ENCODE data around the gene MRPL51.

Gene MRPL51

GRCh38 chr12:6535960-6536847, 43.1 kb upstream of the MRPL51 start:
- Histone ChIP-seq H3K9ac (ENCODE audit: low read depth, low read length) (peak overlapping the region; percentile 99), H3K27ac (ENCODE audit: low read depth, low read length) (peak overlapping the region; percentile 99), H3K4me3 (ENCODE audit: low read length) (peak overlapping the region; percentile 97), H3K9me3 (ENCODE audit: insufficient read depth, low read depth, low read length) (no peaks in the 10 kb centered on the region), H3K36me3 (ENCODE audit: insufficient read depth, low read length) (peaks cover 53% of the 10 kb centered on the region), H3K27me3 (ENCODE audit: insufficient read depth, low read length) (no peaks in the 10 kb centered on the region), H3K4me1 (ENCODE audit: insufficient read depth, low read length) (peaks cover 25% of the 10 kb centered on the region)
- WGBS, result 72% methylated on average over 10 of the region's 10 CpGs

- Histone ChIP-seq H3K9ac (ENCODE audit: low read depth, low read length) (peak overlapping the region; percentile 99), H3K4me1 (ENCODE audit: insufficient read depth, low read length) (peaks cover 20% of the 10 kb centered on the region), H3K4me3 (ENCODE audit: low read length) (peak overlapping the region; percentile 97), H3K27me3 (ENCODE audit: insufficient read depth, low read length) (no peaks in the 10 kb centered on the region), H3K9me3 (ENCODE audit: insufficient read depth, low read depth, low read length) (no peaks in the 10 kb centered on the region), H3K36me3 (ENCODE audit: insufficient read depth, low read length) (peaks cover 59% of the 10 kb centered on the region), H3K27ac (ENCODE audit: low read depth, low read length) (peak overlapping the region; percentile 99)
- WGBS, result 4% methylated on average over 6 of the region's 6 CpGs
These were observed 42.6 kb upstream of the MRPL51 start for GRCh38 chr12:6535697-6535946.

DNA sequence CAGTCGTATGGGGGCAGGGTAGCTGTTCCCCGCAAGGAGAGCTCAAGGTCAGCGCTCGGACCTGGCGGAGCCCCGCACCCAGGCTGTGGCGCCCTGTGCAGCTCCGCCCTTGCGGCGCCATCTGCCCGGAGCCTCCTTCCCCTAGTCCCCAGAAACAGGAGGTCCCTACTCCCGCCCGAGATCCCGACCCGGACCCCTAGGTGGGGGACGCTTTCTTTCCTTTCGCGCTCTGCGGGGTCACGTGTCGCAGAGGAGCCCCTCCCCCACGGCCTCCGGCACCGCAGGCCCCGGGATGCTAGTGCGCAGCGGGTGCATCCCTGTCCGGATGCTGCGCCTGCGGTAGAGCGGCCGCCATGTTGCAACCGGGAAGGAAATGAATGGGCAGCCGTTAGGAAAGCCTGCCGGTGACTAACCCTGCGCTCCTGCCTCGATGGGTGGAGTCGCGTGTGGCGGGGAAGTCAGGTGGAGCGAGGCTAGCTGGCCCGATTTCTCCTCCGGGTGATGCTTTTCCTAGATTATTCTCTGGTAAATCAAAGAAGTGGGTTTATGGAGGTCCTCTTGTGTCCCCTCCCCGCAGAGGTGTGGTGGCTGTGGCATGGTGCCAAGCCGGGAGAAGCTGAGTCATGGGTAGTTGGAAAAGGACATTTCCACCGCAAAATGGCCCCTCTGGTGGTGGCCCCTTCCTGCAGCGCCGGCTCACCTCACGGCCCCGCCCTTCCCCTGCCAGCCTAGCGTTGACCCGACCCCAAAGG, 42.1 kb upstream of the MRPL51 start:
- peak overlapping the region; percentile 97 for H3K4me3 ChIP-seq (ENCODE audit: low read length)
- H3K9ac ChIP-seq (ENCODE audit: low read depth, low read length), result peak overlapping the region; percentile 99
- H3K9me3 ChIP-seq (ENCODE audit: insufficient read depth, low read depth, low read length), result no peaks in the 10 kb centered on the region
- H3K36me3 ChIP-seq (ENCODE audit: insufficient read depth, low read length), result peaks cover 64% of the 10 kb centered on the region
- H3K4me1 ChIP-seq (ENCODE audit: insufficient read depth, low read length), result peaks cover 20% of the 10 kb centered on the region
- peak overlapping the region; percentile 99 for H3K27ac ChIP-seq (ENCODE audit: low read depth, low read length)
- WGBS, result under 1% methylated on average over 52 of the region's 52 CpGs
- H3K27me3 ChIP-seq (ENCODE audit: insufficient read depth, low read length), result no peaks in the 10 kb centered on the region

DNA sequence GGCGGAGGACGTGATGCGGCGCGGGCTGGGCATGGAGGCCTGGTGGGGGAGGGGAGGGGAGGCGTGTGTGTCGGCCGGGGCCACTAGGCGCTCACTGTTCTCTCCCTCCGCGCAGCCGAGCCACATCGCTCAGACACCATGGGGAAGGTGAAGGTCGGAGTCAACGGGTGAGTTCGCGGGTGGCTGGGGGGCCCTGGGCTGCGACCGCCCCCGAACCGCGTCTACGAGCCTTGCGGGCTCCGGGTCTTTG, 41.6 kb upstream of the MRPL51 start:
- Histone ChIP-seq H3K9ac (ENCODE audit: low read depth, low read length) (peak overlapping the region; percentile 99), H3K4me1 (ENCODE audit: insufficient read depth, low read length) (peaks cover 20% of the 10 kb centered on the region), H3K9me3 (ENCODE audit: insufficient read depth, low read depth, low read length) (no peaks in the 10 kb centered on the region), H3K27ac (ENCODE audit: low read depth, low read length) (peak overlapping the region; percentile 99), H3K27me3 (ENCODE audit: insufficient read depth, low read length) (no peaks in the 10 kb centered on the region), H3K4me3 (ENCODE audit: low read length) (peak overlapping the region; percentile 97), H3K36me3 (ENCODE audit: insufficient read depth, low read length) (peaks cover 66% of the 10 kb centered on the region)
- WGBS, result 1% methylated on average over 24 of the region's 25 CpGs

GRCh38 chr12:6533923-6534694, 41.0 kb upstream of the MRPL51 start, which contains the start of gene GAPDH:
TSS of gene GAPDH (plus strand) at chr12:6534517. CDS start at chr12:6534833, 316 bp downstream.
- no peaks in the 10 kb centered on the region for H3K27me3 ChIP-seq (ENCODE audit: insufficient read depth, low read length)
- under 1% methylated on average over 62 of the region's 62 CpGs for WGBS
- peaks cover 70% of the 10 kb centered on the region for H3K36me3 ChIP-seq (ENCODE audit: insufficient read depth, low read length)
- peaks cover 20% of the 10 kb centered on the region for H3K4me1 ChIP-seq (ENCODE audit: insufficient read depth, low read length)
- peak within 1 kb of the TSS; percentile 99 for H3K27ac ChIP-seq (ENCODE audit: low read depth, low read length)
- no peaks in the 10 kb centered on the region for H3K9me3 ChIP-seq (ENCODE audit: insufficient read depth, low read depth, low read length)
- peak within 1 kb of the TSS; percentile 99 for H3K9ac ChIP-seq (ENCODE audit: low read depth, low read length)
- H3K4me3 ChIP-seq (ENCODE audit: low read length), result peak within 1 kb of the TSS; percentile 97

GRCh38 chr12:6533653-6533922, 40.5 kb upstream of the MRPL51 start:
- Histone ChIP-seq H3K4me1 (ENCODE audit: insufficient read depth, low read length) (peaks cover 20% of the 10 kb centered on the region), H3K27me3 (ENCODE audit: insufficient read depth, low read length) (no peaks in the 10 kb centered on the region), H3K4me3 (ENCODE audit: low read length) (peak overlapping the region; percentile 97), H3K36me3 (ENCODE audit: insufficient read depth, low read length) (peaks cover 71% of the 10 kb centered on the region), H3K9me3 (ENCODE audit: insufficient read depth, low read depth, low read length) (no peaks in the 10 kb centered on the region), H3K9ac (ENCODE audit: low read depth, low read length) (peak overlapping the region; percentile 99), H3K27ac (ENCODE audit: low read depth, low read length) (peak overlapping the region; percentile 99)
- 2% methylated on average over 8 of the region's 9 CpGs for WGBS

DNA sequence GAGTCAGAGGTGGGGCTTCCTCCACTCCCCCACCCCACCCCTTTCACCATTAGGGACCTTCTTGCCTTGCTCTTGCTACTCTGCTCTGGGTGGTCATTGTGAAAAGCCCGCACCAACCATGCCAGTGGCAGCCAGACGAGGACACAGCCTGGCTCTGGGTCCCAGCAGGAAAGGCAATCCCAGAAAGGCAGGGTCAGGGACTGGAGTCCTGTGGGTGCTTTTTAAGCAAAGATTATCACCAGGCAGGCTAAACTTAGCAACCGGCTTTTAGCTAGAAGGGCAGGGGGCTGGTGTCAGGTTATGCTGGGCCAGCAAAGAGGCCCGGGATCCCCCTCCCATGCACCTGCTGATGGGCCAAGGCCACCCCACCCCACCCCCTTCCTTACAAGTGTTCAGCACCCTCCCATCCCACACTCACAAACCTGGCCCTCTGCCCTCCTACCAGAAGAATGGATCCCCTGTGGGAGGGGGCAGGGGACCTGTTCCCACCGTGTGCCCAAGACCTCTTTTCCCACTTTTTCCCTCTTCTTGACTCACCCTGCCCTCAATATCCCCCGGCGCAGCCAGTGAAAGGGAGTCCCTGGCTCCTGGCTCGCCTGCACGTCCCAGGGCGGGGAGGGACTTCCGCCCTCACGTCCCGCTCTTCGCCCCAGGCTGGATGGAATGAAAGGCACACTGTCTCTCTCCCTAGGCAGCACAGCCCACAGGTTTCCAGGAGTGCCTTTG, 40.0 kb upstream of the MRPL51 start:
- no peaks in the 10 kb centered on the region for H3K9me3 ChIP-seq (ENCODE audit: insufficient read depth, low read depth, low read length)
- H3K36me3 ChIP-seq (ENCODE audit: insufficient read depth, low read length), result peaks cover 71% of the 10 kb centered on the region
- H3K9ac ChIP-seq (ENCODE audit: low read depth, low read length), result peak overlapping the region; percentile 99
- peak overlapping the region; percentile 99 for H3K27ac ChIP-seq (ENCODE audit: low read depth, low read length)
- 3% methylated on average over 14 of the region's 14 CpGs for WGBS
- H3K27me3 ChIP-seq (ENCODE audit: insufficient read depth, low read length), result no peaks in the 10 kb centered on the region
- peak overlapping the region; percentile 97 for H3K4me3 ChIP-seq (ENCODE audit: low read length)
- peaks cover 20% of the 10 kb centered on the region for H3K4me1 ChIP-seq (ENCODE audit: insufficient read depth, low read length)

DNA sequence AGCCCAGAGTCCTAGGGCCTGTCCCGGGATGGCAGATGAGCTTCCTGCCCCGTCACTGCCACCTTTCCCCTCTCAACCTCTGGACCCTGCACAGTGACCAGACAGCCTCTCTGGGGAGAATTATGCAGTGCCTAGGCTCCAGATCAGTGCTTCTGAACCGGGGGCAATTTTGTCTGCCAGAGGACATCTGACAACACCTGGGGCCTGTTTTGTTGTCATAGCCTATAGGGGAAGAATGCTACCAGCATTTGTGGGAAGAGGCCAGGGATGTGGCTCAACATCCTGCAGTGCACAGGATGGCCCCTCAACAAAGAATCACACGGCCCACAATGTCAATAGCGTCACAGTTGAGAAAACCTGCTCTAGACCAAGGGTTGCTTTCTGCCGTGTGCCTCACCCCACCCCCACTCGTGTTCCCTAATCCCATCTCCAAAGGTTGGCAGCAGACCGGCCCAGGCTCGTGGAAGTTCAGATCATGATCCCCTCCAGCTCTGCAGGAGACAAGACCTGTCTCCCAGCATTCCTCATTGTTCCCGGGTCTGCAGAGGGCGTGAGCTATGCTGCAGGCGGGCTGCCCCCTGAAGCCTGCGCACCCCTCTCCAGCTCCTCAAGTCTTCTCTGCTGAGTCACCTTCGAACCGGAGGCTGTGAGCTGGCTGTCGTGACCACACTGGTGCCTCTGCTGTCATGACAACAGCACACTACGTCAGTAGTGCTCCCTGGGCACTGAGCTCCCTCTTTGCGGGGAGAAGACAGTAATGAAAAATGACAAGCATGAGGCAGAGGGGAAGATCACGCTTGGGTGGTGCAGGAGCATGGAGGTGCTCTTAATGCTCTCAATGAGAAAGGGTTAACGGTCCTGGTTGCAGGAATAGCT, 39.2 kb upstream of the MRPL51 start:
- Histone ChIP-seq H3K36me3 (ENCODE audit: insufficient read depth, low read length) (peaks cover 71% of the 10 kb centered on the region), H3K27ac (ENCODE audit: low read depth, low read length) (peak overlapping the region; percentile 99), H3K27me3 (ENCODE audit: insufficient read depth, low read length) (no peaks in the 10 kb centered on the region), H3K9me3 (ENCODE audit: insufficient read depth, low read depth, low read length) (no peaks in the 10 kb centered on the region), H3K9ac (ENCODE audit: low read depth, low read length) (peak overlapping the region; percentile 99), H3K4me3 (ENCODE audit: low read length) (peak overlapping the region; percentile 97), H3K4me1 (ENCODE audit: insufficient read depth, low read length) (peaks cover 20% of the 10 kb centered on the region)
- 35% methylated on average over 20 of the region's 20 CpGs for WGBS

DNA sequence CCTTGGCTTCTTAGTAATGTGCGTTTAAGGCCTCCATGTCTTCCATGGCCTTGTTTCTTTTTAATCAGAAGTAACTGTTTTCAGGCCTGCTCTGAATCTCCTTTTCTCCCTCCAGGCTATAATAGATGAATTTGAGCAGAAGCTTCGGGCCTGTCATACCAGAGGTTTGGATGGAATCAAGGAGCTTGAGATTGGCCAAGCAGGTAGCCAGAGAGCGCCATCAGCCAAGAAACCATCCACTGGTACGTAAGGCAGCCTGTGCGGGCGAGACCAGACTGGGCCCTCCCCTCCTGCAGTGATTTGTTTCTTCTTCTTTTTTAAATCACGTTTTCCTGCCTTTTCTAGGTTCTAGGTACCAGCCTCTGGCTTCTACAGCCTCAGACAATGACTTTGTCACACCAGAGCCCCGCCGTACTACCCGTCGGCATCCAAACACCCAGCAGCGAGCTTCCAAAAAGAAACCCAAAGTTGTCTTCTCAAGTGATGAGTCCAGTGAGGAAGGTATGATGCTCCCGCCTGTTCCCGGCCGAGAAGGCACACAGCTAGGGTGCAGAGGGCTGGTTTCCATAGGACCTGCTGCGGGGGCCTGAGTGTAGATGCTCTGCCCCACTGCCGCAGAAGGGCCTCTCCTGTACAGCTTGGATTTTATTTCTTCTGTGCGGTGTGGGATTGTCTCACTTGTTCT, 37.7 kb upstream of the MRPL51 start:
- Histone ChIP-seq H3K27me3 (ENCODE audit: insufficient read depth, low read length) (no peaks in the 10 kb centered on the region), H3K9ac (ENCODE audit: low read depth, low read length) (no peak overlapping the region), H3K9me3 (ENCODE audit: insufficient read depth, low read depth, low read length) (no peaks in the 10 kb centered on the region), H3K4me3 (ENCODE audit: low read length) (no peak overlapping the region), H3K4me1 (ENCODE audit: insufficient read depth, low read length) (peaks cover 14% of the 10 kb centered on the region), H3K27ac (ENCODE audit: low read depth, low read length) (no peak overlapping the region), H3K36me3 (ENCODE audit: insufficient read depth, low read length) (peaks cover 71% of the 10 kb centered on the region)
- 96% methylated on average over 18 of the region's 18 CpGs for WGBS

DNA sequence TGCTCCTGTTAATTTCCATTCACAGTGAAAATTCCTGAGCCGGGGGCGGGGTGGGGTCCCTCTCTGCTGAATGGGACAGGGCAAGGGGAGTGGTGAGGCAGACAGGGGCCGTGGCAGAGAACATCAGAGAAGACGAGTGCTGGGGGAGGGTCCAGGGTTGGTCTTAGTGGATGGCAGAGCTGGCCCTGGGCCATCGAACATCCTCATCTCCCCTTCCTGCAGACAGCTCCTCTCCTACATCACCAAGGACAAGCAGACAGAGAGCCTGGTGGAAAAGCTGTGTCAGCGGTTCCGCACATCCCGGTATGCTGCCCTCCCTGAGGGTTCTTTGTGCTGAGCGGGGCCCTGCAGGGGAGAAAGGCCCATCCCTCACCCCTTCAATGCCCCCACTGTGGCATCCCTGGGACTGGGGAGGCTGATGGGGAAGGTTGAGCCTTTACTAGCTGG, 36.3 kb upstream of the MRPL51 start:
- WGBS, result 85% methylated on average over 8 of the region's 9 CpGs
- Histone ChIP-seq H3K4me1 (ENCODE audit: insufficient read depth, low read length) (peaks cover 14% of the 10 kb centered on the region), H3K9ac (ENCODE audit: low read depth, low read length) (no peak overlapping the region), H3K36me3 (ENCODE audit: insufficient read depth, low read length) (peaks cover 77% of the 10 kb centered on the region), H3K9me3 (ENCODE audit: insufficient read depth, low read depth, low read length) (no peaks in the 10 kb centered on the region), H3K27ac (ENCODE audit: low read depth, low read length) (peak overlapping the region; percentile 33; the same call in 1 of the 2 replicates), H3K27me3 (ENCODE audit: insufficient read depth, low read length) (no peaks in the 10 kb centered on the region), H3K4me3 (ENCODE audit: low read length) (no peak overlapping the region)
